HepG2 (cell line): ENCODE measurements around the gene NTM. TPM values are rescaled to one million over a fixed set of nuclear protein-coding genes. Genes with fewer than 3 reads are reported as not detected.

Experiments
- ATAC-seq: fragments of 200-7000 bp; cut with Tn5 transposase; 3 replicates; pipeline ENCODE4 v1.9.1; 2020; ENCODE audit warnings: mild to moderate bottlenecking, moderate library complexity
- BruUV-seq: library from RNA; stranded (reverse); fragments of 400-500 nt; replicated peaks from 2 replicates; lab custom pipeline; 2021; lab: Mats Ljungman, UMichigan
- CTCF ChIA-PET: fragments of 300-600 bp; formaldehyde crosslinking; extraction: SDS; loops from one replicate; lab custom pipeline; 2021; ENCODE audit warnings: low total read pairs, inconsistent platforms, low intra/inter-chr PET ratio; lab: Yijun Ruan, JAX
- POLR2A ChIA-PET: fragments of 350-600 bp; sonication (Branson Sonifier 250); formaldehyde crosslinking; loops from one replicate; lab custom pipeline; 2020; ENCODE audit warnings: antibody characterized with exemption, inconsistent platforms; lab: Yijun Ruan, JAX
- DNase-seq: peaks from one replicate; pipeline ENCODE4 v3.0.0-alpha.2; 2015; ENCODE audit warnings: low spot score
- FAIRE-seq: peaks from 3 replicates; lab custom pipeline; 2011; peaks lifted over from hg19 to GRCh38; lab: Jason Lieb, UNC
- H2AFZ ChIP-seq: one replicate; pipeline ENCODE4 v1.6.1; 2011; ENCODE audit warnings: low read length, inconsistent platforms
- H3K27ac ChIP-seq: fragments of 300-600 bp; 3 replicates; pipeline ENCODE4 v1.8.0; 2011; ENCODE audit warnings: mixed run types, mild to moderate bottlenecking, mixed read lengths, low read length, inconsistent platforms; ENCODE audit not compliant: insufficient read depth; ENCODE audit errors: extremely low read length
- H3K27me3 ChIP-seq, 2 experiments: fragments of 200-600 bp in 1 of 2; 2 replicates in 1 of 2; 3 replicates in 1 of 2; pipeline versions ENCODE4 v1.6.0 to v1.8.0; 2011; ENCODE audit warnings: low read length in 2 of 2, mild to moderate bottlenecking in 2 of 2, moderate library complexity in 2 of 2, inconsistent platforms in 1 of 2; ENCODE audit not compliant: insufficient read depth in 2 of 2, control insufficient read depth in 1 of 2
- H3K36me3 ChIP-seq, 2 experiments: fragments of 200-600 bp in 1 of 2; replicated peaks in 1 of 2; 2 replicates in 1 of 2; 3 replicates in 1 of 2; pipeline versions ENCODE4 v1.5.1 to v1.8.0; 2011; ENCODE audit warnings: low read length in 2 of 2, inconsistent platforms in 1 of 2; ENCODE audit not compliant: insufficient read depth in 2 of 2, control insufficient read depth in 1 of 2
- H3K4me1 ChIP-seq: 2 replicates; pipeline ENCODE4 v1.5.1; 2012; ENCODE audit warnings: low read length, inconsistent platforms; ENCODE audit not compliant: insufficient read depth
- H3K4me2 ChIP-seq: 2 replicates; pipeline ENCODE4 v1.6.0; 2011; ENCODE audit warnings: low read depth, low read length, inconsistent platforms
- H3K4me3 ChIP-seq, 3 experiments: fragments of 200-600 bp in 1 of 3; sonication (generic), shearing (Covaris generic) in 1 of 3; replicated peaks in 1 of 3; 2 replicates each; pipeline ENCODE4 v1.5.1; 2011 to 2016; ENCODE audit warnings: low read length in 3 of 3, inconsistent platforms in 2 of 3, low read depth in 2 of 3, mild to moderate bottlenecking in 2 of 3, control low read depth in 1 of 3, mixed read lengths in 1 of 3; ENCODE audit not compliant: insufficient read depth in 1 of 3
- H3K79me2 ChIP-seq: one replicate; pipeline ENCODE4 v1.6.1; 2011; ENCODE audit warnings: low read length, inconsistent platforms; ENCODE audit not compliant: insufficient read depth
- H3K9ac ChIP-seq: 2 replicates; pipeline ENCODE4 v1.6.0; 2011; ENCODE audit warnings: mild to moderate bottlenecking, low read depth, low read length, inconsistent platforms; ENCODE audit not compliant: insufficient read depth
- H3K9me3 ChIP-seq: 2 replicates; pipeline ENCODE4 v1.5.1; 2012; ENCODE audit warnings: mild to moderate bottlenecking, low read length
- H4K20me1 ChIP-seq: 2 replicates; pipeline ENCODE4 v1.6.0; 2011; ENCODE audit warnings: inconsistent platforms, mild to moderate bottlenecking, low read length, moderate library complexity; ENCODE audit not compliant: insufficient read depth
- PCBP2 ChIP-seq: fragments of 200-400 bp; formaldehyde crosslinking; optimal IDR thresholded peaks from 2 replicates; pipeline ENCODE3; 2018; ENCODE audit warnings: low read length, low read depth; ENCODE audit not compliant: poor library complexity, severe bottlenecking
- SMAD1 ChIP-seq: sonication (generic); formaldehyde crosslinking; IDR thresholded peaks from 2 replicates; pipeline ENCODE4 v1.4.0; 2020; ENCODE audit warnings: missing genetic modification reagents, low read depth, mild to moderate bottlenecking, borderline replicate concordance
- TCF12 ChIP-seq, 2 experiments: fragments of 450-650 bp in 1 of 2; sonication (generic) in 1 of 2; formaldehyde crosslinking in 1 of 2; IDR thresholded peaks; 2 replicates each; pipeline versions ENCODE4 v1.6.1 to v1.8.0; 2017 to 2022; ENCODE audit warnings: antibody characterized with exemption in 1 of 2, mild to moderate bottlenecking in 1 of 2, missing genetic modification reagents in 1 of 2, moderate library complexity in 1 of 2
- YEATS4 ChIP-seq: sonication (generic); formaldehyde crosslinking; IDR thresholded peaks from 2 replicates; pipeline ENCODE4 v1.4.0; 2020; ENCODE audit warnings: missing genetic modification reagents, borderline replicate concordance
- ZC3H4 ChIP-seq: sonication (generic); formaldehyde crosslinking; IDR thresholded peaks from 2 replicates; pipeline ENCODE4 v1.4.0; 2020; ENCODE audit warnings: missing genetic modification reagents, borderline replicate concordance
- ZNF143 ChIP-seq: sonication (generic); formaldehyde crosslinking; IDR thresholded peaks from 2 replicates; pipeline ENCODE4 v1.4.0; 2020; ENCODE audit warnings: missing genetic modification reagents
- ZNF749 ChIP-seq: sonication (generic); formaldehyde crosslinking; IDR thresholded peaks from 2 replicates; pipeline ENCODE4 v1.8.0; 2022; ENCODE audit warnings: mild to moderate bottlenecking, missing genetic modification reagents, moderate library complexity, borderline replicate concordance
- WGBS: methylation state at CpG from one replicate; pipeline ENCODE4 v1.1.6; 2017; ENCODE audit warnings: low lambda C conversion rate; 5-methylcytosine and 5-hydroxymethylcytosine counted together
- in situ Hi-C: cut with HindIII; loops from 2 replicates; pipeline ENCODE4 v1.10.0; 2017; ENCODE audit warnings: low pct_unique_long_range_greater_than_20kb; ENCODE audit not compliant: extremely low pct_ligation_motif_present
- intact Hi-C: fragments of 100-400 bp; cut with micrococcal nuclease; formaldehyde crosslinking; loops from one replicate; pipeline ENCODE4 v1.10.0; 2022; ENCODE audit not compliant: unreplicated experiment
- polyA plus RNA-seq, 8 experiments: library from polyadenylated mRNA; depleted of rRNA in 3 of 8; stranded (reverse) in 7 of 8; unstranded in 1 of 8; fragments of >200 nt; fragmentation: Illumina TruSeq in 4 of 8; extraction: Trizol in 4 of 8; gene quantifications; 2 replicates each; pipeline versions ENCODE4 v1.2.1 to v1.2.3, GENCODE V29; 2011 to 2016; ENCODE audit warnings: low read depth in 4 of 8, missing spikeins in 1 of 8, mixed read lengths in 1 of 8; ENCODE audit not compliant: insufficient read depth in 1 of 8
- total RNA-seq, 5 experiments: library from RNA; depleted of rRNA; stranded (reverse); fragments of >200 nt; fragmentation: Illumina TruSeq; extraction: Trizol; gene quantifications; 2 replicates each; pipeline ENCODE4 v1.2.3, GENCODE V29; 2016; ENCODE audit warnings: low read depth in 1 of 5
- TF ChIP-seq, protein P1 (sequence below): sonication (generic); formaldehyde crosslinking; IDR thresholded peaks from 2 replicates; pipeline ENCODE4 v1.5.1; 2020; ENCODE audit warnings: missing genetic modification reagents, mild to moderate bottlenecking, borderline replicate concordance

Gene NTM
- total and polyA plus RNA-seq, 2 of the 13 experiments (the other 11 are each of a cell fraction or from before 2014, with no cell fraction given), result not detected

DNA sequence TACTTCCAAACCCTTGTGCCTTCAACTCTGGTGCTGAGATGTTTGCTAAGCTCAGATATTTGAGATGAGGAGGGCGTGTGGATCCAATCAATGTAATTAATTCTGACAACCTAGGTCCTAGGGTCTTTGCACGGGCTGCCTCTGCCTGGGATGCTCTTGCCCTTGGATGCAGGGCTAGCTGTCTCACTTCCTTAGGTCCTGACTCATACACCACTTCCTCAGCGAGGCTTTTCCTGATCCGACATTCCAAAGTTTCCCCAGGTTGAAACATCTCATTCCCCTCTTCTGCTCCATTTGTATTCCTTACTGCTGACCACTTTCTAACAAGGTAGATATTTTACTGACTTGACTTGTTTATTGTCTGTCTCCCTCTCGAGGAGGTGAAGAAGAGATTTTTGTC lies 43.0 kb upstream of the NTM start:
- ATAC-seq (no peak), DNase-seq (no peak), FAIRE-seq (no peak)
- Histone ChIP-seq H3K36me3 (no peaks in the 10 kb centered on the region), H3K9me3 (no peaks in the 10 kb centered on the region), H3K4me1 (no peaks in the 10 kb centered on the region), H3K27ac (no peak overlapping the region), H3K79me2 (no peaks in the 10 kb centered on the region), H4K20me1 (no peaks in the 10 kb centered on the region), H2AFZ (no peak overlapping the region), H3K9ac (no peak overlapping the region), H3K4me3 (no peak overlapping the region), H3K27me3 (peaks cover 0 to 2% of the 10 kb centered on the region in 2 experiments; a peak in 2 of 5 replicates), H3K4me2 (no peak overlapping the region)
- TF ChIP-seq ZNF749 (CRISPR knock-in tag), result no peak
- TF ChIP-seq SMAD1 (CRISPR knock-in tag), result no peak
- no peak for TF ChIP-seq YEATS4 (CRISPR knock-in tag)
- no peak for TF ChIP-seq ZC3H4 (CRISPR knock-in tag)
- TF ChIP-seq TCF12 (IDR thresholded peaks at IDR 0.05), result no peak
- no peak for TF ChIP-seq TCF12 (CRISPR knock-in tag; IDR thresholded peaks at IDR 0.05)
- TF ChIP-seq, protein P1, sequence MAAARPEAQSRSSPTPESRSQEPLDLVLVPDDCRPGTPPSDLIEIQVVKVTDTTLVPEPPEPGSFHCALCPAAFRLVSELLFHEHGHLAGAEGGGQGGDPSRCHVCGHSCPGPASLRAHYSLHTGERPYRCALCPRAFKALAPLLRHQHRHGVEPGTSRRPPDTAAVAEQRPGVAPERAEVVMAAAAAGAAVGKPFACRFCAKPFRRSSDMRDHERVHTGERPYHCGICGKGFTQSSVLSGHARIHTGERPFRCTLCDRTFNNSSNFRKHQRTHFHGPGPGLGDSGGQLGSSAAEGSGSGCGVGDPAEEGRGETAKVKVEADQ (CRISPR knock-in tag), result no peak
- TF ChIP-seq ZNF143, result no peak
- TF ChIP-seq PCBP2, result no peak
- in situ Hi-C loops, result no loop called here
- no TSS peak for BruUV-seq
- 18% methylated on average over 4 of the region's 5 CpGs for WGBS
- ChIA-PET POLR2A (no interaction called here), CTCF (no interaction called here)
- intact Hi-C loops, result no loop called here
